ENCODE measurements around the gene MBNL3. TPM values are rescaled to one million over a fixed set of nuclear protein-coding genes. Genes with fewer than 3 reads are reported as not detected.

MBNL3 gene
- total RNA-seq, 1 experiment from 2014 or later = 4.6 TPM

DNA sequence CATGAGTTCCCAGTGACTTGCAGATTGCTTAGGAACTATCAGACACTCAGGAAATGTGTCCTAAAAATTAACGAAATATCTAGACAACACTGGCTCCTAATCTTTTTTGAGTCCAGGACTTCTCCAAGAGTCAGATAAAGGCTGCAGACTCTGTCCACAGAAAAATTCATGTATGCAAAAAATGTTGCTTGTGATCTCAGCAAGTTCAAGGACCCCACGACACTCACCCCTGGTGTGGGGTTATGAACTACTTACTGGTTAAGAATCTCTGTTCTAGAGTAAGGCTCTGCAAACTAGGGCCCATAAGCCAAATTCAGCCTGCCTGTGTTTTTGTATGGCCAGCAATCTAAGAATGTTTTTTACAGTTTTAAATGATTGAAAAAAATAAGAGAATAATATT, 93.2 kb downstream of the MBNL3 start:
- intact Hi-C loops (cut with micrococcal nuclease) = no loop called here
- H3K36me3 ChIP-seq (ENCODE audit: control insufficient read depth in 1 of 2, insufficient read depth in 2 of 2, low read length in 2 of 2) = no peaks in the 10 kb centered on the region
- RAD21 ChIA-PET (ENCODE audit: low non-redundant PET in 1 of 2, low total read pairs in 2 of 2, uncharacterized antibody in 2 of 2, unreplicated experiment in 2 of 2) = no interaction called here
- no peak overlapping the region for H3K9ac ChIP-seq (ENCODE audit: low read length)
- no peak for DNase-seq (ENCODE audit: low read depth, low spot score)
- no peaks in the 10 kb centered on the region for H4K20me1 ChIP-seq (ENCODE audit: insufficient read depth)
- CTCF ChIA-PET = no interaction called here
- no TSS peak for BruUV-seq (replicated peaks)
- H3K4me1 ChIP-seq (ENCODE audit: control insufficient read depth in 1 of 2, insufficient read depth in 2 of 2, low read length in 2 of 2) = no peaks in the 10 kb centered on the region
- no peak overlapping the region for H3K4me3 ChIP-seq (replicated peaks in 1 of 2; ENCODE audit: low read depth in 1 of 2, low read length in 2 of 2)
- ATAC-seq = no peak
- no peaks in the 10 kb centered on the region for H3K79me2 ChIP-seq (ENCODE audit: insufficient read depth, low read length)
- no peaks in the 10 kb centered on the region for H3K27me3 ChIP-seq (ENCODE audit: insufficient read depth, low read length)
- POLR2A ChIA-PET = no interaction called here
- TF ChIP-seq ELF1 (IDR thresholded peaks at IDR 0.05; ENCODE audit: borderline replicate concordance, low read depth) (no peak), EZH2phosphoT487 (IDR thresholded peaks at IDR 0.05; ENCODE audit: borderline replicate concordance) (no peak), EZH2 (IDR thresholded peaks at IDR 0.05) (no peak), CBX3 (IDR thresholded peaks at IDR 0.05; ENCODE audit: low read depth) (no peak), POLR2AphosphoS5 (IDR thresholded peaks at IDR 0.05; ENCODE audit: low read depth, low read length) (no peak), CEBPB (IDR thresholded peaks at IDR 0.05; ENCODE audit: low read depth) (no peak), FOSL1 (IDR thresholded peaks at IDR 0.05; ENCODE audit: low read depth) (no peak), TCF7L2 (IDR thresholded peaks at IDR 0.05; ENCODE audit: borderline replicate concordance, extremely low read depth, insufficient read depth, insufficient read length) (no peak), ZFX (IDR thresholded peaks at IDR 0.05) (no peak), JUND (IDR thresholded peaks at IDR 0.05) (no peak), SP1 (IDR thresholded peaks at IDR 0.05; ENCODE audit: low read depth) (no peak)
- TF ChIP-seq, protein P1, sequence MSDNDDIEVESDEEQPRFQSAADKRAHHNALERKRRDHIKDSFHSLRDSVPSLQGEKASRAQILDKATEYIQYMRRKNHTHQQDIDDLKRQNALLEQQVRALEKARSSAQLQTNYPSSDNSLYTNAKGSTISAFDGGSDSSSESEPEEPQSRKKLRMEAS (IDR thresholded peaks at IDR 0.05) = no peak
- TF ChIP-seq, protein P2, sequence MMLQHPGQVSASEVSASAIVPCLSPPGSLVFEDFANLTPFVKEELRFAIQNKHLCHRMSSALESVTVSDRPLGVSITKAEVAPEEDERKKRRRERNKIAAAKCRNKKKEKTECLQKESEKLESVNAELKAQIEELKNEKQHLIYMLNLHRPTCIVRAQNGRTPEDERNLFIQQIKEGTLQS (IDR thresholded peaks at IDR 0.05) = no peak
- TF ChIP-seq, protein P3, sequence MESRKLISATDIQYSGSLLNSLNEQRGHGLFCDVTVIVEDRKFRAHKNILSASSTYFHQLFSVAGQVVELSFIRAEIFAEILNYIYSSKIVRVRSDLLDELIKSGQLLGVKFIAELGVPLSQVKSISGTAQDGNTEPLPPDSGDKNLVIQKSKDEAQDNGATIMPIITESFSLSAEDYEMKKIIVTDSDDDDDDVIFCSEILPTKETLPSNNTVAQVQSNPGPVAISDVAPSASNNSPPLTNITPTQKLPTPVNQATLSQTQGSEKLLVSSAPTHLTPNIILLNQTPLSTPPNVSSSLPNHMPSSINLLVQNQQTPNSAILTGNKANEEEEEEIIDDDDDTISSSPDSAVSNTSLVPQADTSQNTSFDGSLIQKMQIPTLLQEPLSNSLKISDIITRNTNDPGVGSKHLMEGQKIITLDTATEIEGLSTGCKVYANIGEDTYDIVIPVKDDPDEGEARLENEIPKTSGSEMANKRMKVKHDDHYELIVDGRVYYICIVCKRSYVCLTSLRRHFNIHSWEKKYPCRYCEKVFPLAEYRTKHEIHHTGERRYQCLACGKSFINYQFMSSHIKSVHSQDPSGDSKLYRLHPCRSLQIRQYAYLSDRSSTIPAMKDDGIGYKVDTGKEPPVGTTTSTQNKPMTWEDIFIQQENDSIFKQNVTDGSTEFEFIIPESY (IDR thresholded peaks at IDR 0.05; ENCODE audit: extremely low read depth, insufficient replicate concordance, low read length) = no peak
- no peak overlapping the region for H3K4me2 ChIP-seq (ENCODE audit: low read length)
- no peaks in the 10 kb centered on the region for H3K9me2 ChIP-seq (ENCODE audit: insufficient read depth)
- no peaks in the 10 kb centered on the region for H3K9me3 ChIP-seq (ENCODE audit: control insufficient read depth in 1 of 2, insufficient read depth in 1 of 2, low read depth in 1 of 2, low read length in 2 of 2)
- H3K27ac ChIP-seq (ENCODE audit: low read depth, low read length) = no peak overlapping the region
- H2AFZ ChIP-seq (ENCODE audit: low read depth, low read length, poor library complexity, severe bottlenecking) = no peak overlapping the region

All from HCT116 (cell line).